ENCODE results near the gene TNFRSF14.

The TNFRSF14 gene

GRCh38 chr1:2517966-2518365 is 38.2 kb upstream of the TNFRSF14 start:
- Mint-ChIP-seq H3K27me3 (no peaks in the 10 kb centered on the region), H3K36me3 (peaks cover 38 to 48% of the 10 kb centered on the region in 2 donors), H3K9me3 (no peaks in the 10 kb centered on the region), H3K4me1 (peaks cover 3 to 6% of the 10 kb centered on the region in 2 donors), H3K4me3 (no peak overlapping the region), H3K27ac (no peak overlapping the region)
- no peak for DNase-seq
- ATAC-seq (replicated peaks) = no peak

- no peaks in the 10 kb centered on the region for H3K27me3 Mint-ChIP-seq
- DNase-seq = no peak
- ATAC-seq (replicated peaks) = no peak
- peaks cover 36 to 44% of the 10 kb centered on the region in 2 donors for H3K36me3 Mint-ChIP-seq
- no peak overlapping the region for H3K4me3 Mint-ChIP-seq
- H3K9me3 Mint-ChIP-seq = no peaks in the 10 kb centered on the region
- peaks cover 3 to 12% of the 10 kb centered on the region in 2 donors for H3K4me1 Mint-ChIP-seq
- H3K27ac Mint-ChIP-seq = no peak overlapping the region
These were observed 37.6 kb upstream of the TNFRSF14 start for GRCh38 chr1:2518528-2518927.

GRCh38 chr1:2519029-2519685 is 37.0 kb upstream of the TNFRSF14 start:
- DNase-seq = no peak
- Mint-ChIP-seq H3K36me3 (peaks cover 33 to 40% of the 10 kb centered on the region in 2 donors), H3K4me1 (peaks cover 8 to 18% of the 10 kb centered on the region in 2 donors), H3K9me3 (no peaks in the 10 kb centered on the region), H3K4me3 (no peak overlapping the region), H3K27ac (no peak overlapping the region), H3K27me3 (no peaks in the 10 kb centered on the region)
- ATAC-seq (replicated peaks) = no peak

GRCh38 chr1:2519729-2520128 is 36.4 kb upstream of the TNFRSF14 start:
- DNase-seq (no peak), ATAC-seq (replicated peaks) (no peak)
- Mint-ChIP-seq H3K27ac (no peak overlapping the region), H3K9me3 (no peaks in the 10 kb centered on the region), H3K36me3 (peaks cover 33 to 40% of the 10 kb centered on the region in 2 donors), H3K4me1 (peaks cover 13 to 24% of the 10 kb centered on the region in 2 donors), H3K4me3 (no peak overlapping the region), H3K27me3 (no peaks in the 10 kb centered on the region)

GRCh38 chr1:2520206-2520605 is 36.0 kb upstream of the TNFRSF14 start:
- no peak overlapping the region for H3K27ac Mint-ChIP-seq
- no peaks in the 10 kb centered on the region for H3K27me3 Mint-ChIP-seq
- DNase-seq (no peak), ATAC-seq (replicated peaks) (no peak)
- peaks cover 18 to 29% of the 10 kb centered on the region in 2 donors for H3K4me1 Mint-ChIP-seq
- H3K4me3 Mint-ChIP-seq = no peak overlapping the region
- peaks cover 34 to 44% of the 10 kb centered on the region in 2 donors for H3K36me3 Mint-ChIP-seq
- H3K9me3 Mint-ChIP-seq = no peaks in the 10 kb centered on the region

GRCh38 chr1:2520806-2521205 is 35.4 kb upstream of the TNFRSF14 start:
- Mint-ChIP-seq H3K4me3 (no peak overlapping the region), H3K4me1 (peaks cover 19 to 32% of the 10 kb centered on the region in 2 donors), H3K27ac (no peak overlapping the region), H3K27me3 (no peaks in the 10 kb centered on the region), H3K9me3 (no peaks in the 10 kb centered on the region), H3K36me3 (peaks cover 32 to 40% of the 10 kb centered on the region in 2 donors)
- DNase-seq = no peak
- ATAC-seq (replicated peaks) = no peak

- Mint-ChIP-seq H3K9me3 (no peaks in the 10 kb centered on the region), H3K27ac (no peak overlapping the region), H3K36me3 (peaks cover 25 to 31% of the 10 kb centered on the region in 2 donors), H3K27me3 (no peaks in the 10 kb centered on the region), H3K4me1 (peaks cover 25 to 38% of the 10 kb centered on the region in 2 donors), H3K4me3 (no peak overlapping the region)
- DNase-seq (no peak), ATAC-seq (replicated peaks) (no peak)
These were observed 33.9 kb upstream of the TNFRSF14 start for GRCh38 chr1:2522230-2522629.

- Mint-ChIP-seq H3K27me3 (no peaks in the 10 kb centered on the region), H3K9me3 (no peaks in the 10 kb centered on the region), H3K4me3 (no peak overlapping the region), H3K36me3 (peaks cover 18 to 24% of the 10 kb centered on the region in 2 donors), H3K4me1 (peaks cover 31 to 44% of the 10 kb centered on the region in 2 donors), H3K27ac (peak overlapping the region; percentile 37)
- DNase-seq (no peak), ATAC-seq (replicated peaks) (no peak)
These were observed 32.8 kb upstream of the TNFRSF14 start for GRCh38 chr1:2523191-2523890.

GRCh38 chr1:2523891-2524609 is 32.1 kb upstream of the TNFRSF14 start:
- DNase-seq (no peak), ATAC-seq (replicated peaks) (no peak)
- H3K27ac Mint-ChIP-seq = peak overlapping the region; percentile 42
- peaks cover 11 to 17% of the 10 kb centered on the region in 2 donors for H3K36me3 Mint-ChIP-seq
- H3K27me3 Mint-ChIP-seq = no peaks in the 10 kb centered on the region
- H3K4me3 Mint-ChIP-seq = peak overlapping the region; percentile 96 to 97
- no peaks in the 10 kb centered on the region for H3K9me3 Mint-ChIP-seq
- H3K4me1 Mint-ChIP-seq = peaks cover 33 to 51% of the 10 kb centered on the region in 2 donors

GRCh38 chr1:2525572-2525919 is 30.6 kb upstream of the TNFRSF14 start:
- H3K36me3 Mint-ChIP-seq = peaks cover 9 to 13% of the 10 kb centered on the region in 2 donors
- peaks cover 0 to 1% of the 10 kb centered on the region in 2 donors for H3K27me3 Mint-ChIP-seq
- no peaks in the 10 kb centered on the region for H3K9me3 Mint-ChIP-seq
- no peak for DNase-seq
- H3K27ac Mint-ChIP-seq = peak overlapping the region; percentile 86
- peaks cover 33 to 54% of the 10 kb centered on the region in 2 donors for H3K4me1 Mint-ChIP-seq
- peak overlapping the region; percentile 96 to 97 for H3K4me3 Mint-ChIP-seq
- no peak for ATAC-seq (replicated peaks)

- ATAC-seq (replicated peaks) = peak; percentile 90 to 93
- H3K36me3 Mint-ChIP-seq = peaks cover 5 to 6% of the 10 kb centered on the region in 2 donors
- DNase-seq = peak; percentile 83
- H3K27ac Mint-ChIP-seq = peak within 1 kb of the TSS; percentile 99
- peaks cover 6 to 7% of the 10 kb centered on the region in 2 donors for H3K27me3 Mint-ChIP-seq
- no peaks in the 10 kb centered on the region for H3K9me3 Mint-ChIP-seq
- peak within 1 kb of the TSS; percentile 96 to 97 for H3K4me3 Mint-ChIP-seq
- peaks cover 38 to 59% of the 10 kb centered on the region in 2 donors for H3K4me1 Mint-ChIP-seq
These were observed 30.0 kb upstream of the TNFRSF14 start, which contains the start of gene PANK4 for GRCh38 chr1:2525920-2526823. PANK4 (minus strand) TSS chr1:2526596; CDS start chr1:2526587, 9 bp downstream.

GRCh38 chr1:2526824-2527555 is 29.2 kb upstream of the TNFRSF14 start:
- peaks cover 3 to 5% of the 10 kb centered on the region in 2 donors for H3K36me3 Mint-ChIP-seq
- peak overlapping the region; percentile 80 to 96 for H3K4me3 Mint-ChIP-seq
- DNase-seq = peak; percentile 77
- peak; percentile 61 to 73 for ATAC-seq (replicated peaks)
- H3K27ac Mint-ChIP-seq = peak overlapping the region; percentile 91
- H3K4me1 Mint-ChIP-seq = peaks cover 38 to 59% of the 10 kb centered on the region in 2 donors
- no peaks in the 10 kb centered on the region for H3K9me3 Mint-ChIP-seq
- peaks cover 14 to 16% of the 10 kb centered on the region in 2 donors for H3K27me3 Mint-ChIP-seq

- peaks cover 38 to 57% of the 10 kb centered on the region in 2 donors for H3K4me1 Mint-ChIP-seq
- peak overlapping the region; percentile 80 to 96 for H3K4me3 Mint-ChIP-seq
- H3K36me3 Mint-ChIP-seq = peaks cover 3 to 5% of the 10 kb centered on the region in 2 donors
- DNase-seq (no peak), ATAC-seq (replicated peaks) (no peak)
- no peak overlapping the region for H3K27ac Mint-ChIP-seq
- no peaks in the 10 kb centered on the region for H3K9me3 Mint-ChIP-seq
- peaks cover 15 to 20% of the 10 kb centered on the region in 2 donors for H3K27me3 Mint-ChIP-seq
These were observed 28.7 kb upstream of the TNFRSF14 start for GRCh38 chr1:2527556-2527860.

Measured in stimulated activated naive B cell treated with anti-CD40 and anti-IgM and Interleukin-4, amounts not matched to agents 10 μg/mL and 1 μg/mL and 100 μg/mL, for 72 hours (primary cell).